Bronchial epithelial cell (primary cell): Measurements from ENCODE around the gene CLOCK. TPM values are rescaled to one million over a fixed set of nuclear protein-coding genes. Genes with fewer than 3 reads are reported as not detected.
A peak's percentile ranks its signal among the peaks of the same experiment; 100 is the strongest.

Experiments
- DNase-seq: peaks from one replicate; pipeline ENCODE4 v3.0.0-alpha.2; 2010; ENCODE audit warnings: low read depth
- FAIRE-seq: peaks from 2 replicates; lab custom pipeline; 2011; peaks lifted over from hg19 to GRCh38; lab: Jason Lieb, UNC
- H3K27me3 ChIP-seq: 2 replicates; pipeline ENCODE4 v1.5.1; 2011; ENCODE audit warnings: low read length; ENCODE audit not compliant: control insufficient read depth, insufficient read depth
- H3K36me3 ChIP-seq: 2 replicates; pipeline ENCODE4 v1.5.1; 2011; ENCODE audit warnings: low read length; ENCODE audit not compliant: control insufficient read depth, insufficient read depth
- H3K4me3 ChIP-seq: 2 replicates; pipeline ENCODE4 v1.5.1; 2011; ENCODE audit warnings: mild to moderate bottlenecking, low read depth, low read length, control low read depth
- total RNA-seq: library from RNA; depleted of rRNA; stranded (reverse); fragments of >200 nt; gene quantifications from 2 replicates; pipeline ENCODE4 v1.2.1, GENCODE V29; 2014
- TF ChIP-seq, protein P1 (sequence below): IDR thresholded peaks from 2 replicates; pipeline ENCODE4 v1.5.1; 2011; ENCODE audit warnings: mild to moderate bottlenecking, moderate library complexity, low read length, control low read depth, inconsistent platforms; ENCODE audit not compliant: insufficient read depth, severe bottlenecking

CLOCK gene
- total RNA-seq, 1 donor from 2014 or later, result 20.8 TPM

DNA sequence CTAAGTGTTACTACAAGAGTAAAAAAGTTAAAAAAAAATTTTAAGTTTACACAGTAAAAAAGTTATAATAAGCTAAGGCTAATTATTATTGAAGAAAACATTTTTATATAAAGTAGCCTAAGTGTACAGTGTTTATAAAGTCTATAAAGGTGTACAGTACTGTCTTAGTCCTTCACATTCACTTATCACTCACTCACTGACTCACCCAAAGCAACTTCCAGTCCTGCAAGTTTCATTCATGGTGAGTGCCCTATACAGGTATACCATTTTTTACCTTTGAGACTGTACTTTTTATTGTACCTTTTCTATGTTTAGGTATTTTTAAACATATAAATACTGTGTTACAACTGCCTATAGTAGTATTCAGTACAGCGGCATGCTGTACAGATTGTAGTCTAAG lies 76.7 kb downstream of the CLOCK start:
- Histone ChIP-seq H3K36me3 (peaks cover 3% of the 10 kb centered on the region), H3K27me3 (no peaks in the 10 kb centered on the region), H3K4me3 (no peak overlapping the region)
- FAIRE-seq (no peak), DNase-seq (peak; percentile 61)
- TF ChIP-seq, protein P1, sequence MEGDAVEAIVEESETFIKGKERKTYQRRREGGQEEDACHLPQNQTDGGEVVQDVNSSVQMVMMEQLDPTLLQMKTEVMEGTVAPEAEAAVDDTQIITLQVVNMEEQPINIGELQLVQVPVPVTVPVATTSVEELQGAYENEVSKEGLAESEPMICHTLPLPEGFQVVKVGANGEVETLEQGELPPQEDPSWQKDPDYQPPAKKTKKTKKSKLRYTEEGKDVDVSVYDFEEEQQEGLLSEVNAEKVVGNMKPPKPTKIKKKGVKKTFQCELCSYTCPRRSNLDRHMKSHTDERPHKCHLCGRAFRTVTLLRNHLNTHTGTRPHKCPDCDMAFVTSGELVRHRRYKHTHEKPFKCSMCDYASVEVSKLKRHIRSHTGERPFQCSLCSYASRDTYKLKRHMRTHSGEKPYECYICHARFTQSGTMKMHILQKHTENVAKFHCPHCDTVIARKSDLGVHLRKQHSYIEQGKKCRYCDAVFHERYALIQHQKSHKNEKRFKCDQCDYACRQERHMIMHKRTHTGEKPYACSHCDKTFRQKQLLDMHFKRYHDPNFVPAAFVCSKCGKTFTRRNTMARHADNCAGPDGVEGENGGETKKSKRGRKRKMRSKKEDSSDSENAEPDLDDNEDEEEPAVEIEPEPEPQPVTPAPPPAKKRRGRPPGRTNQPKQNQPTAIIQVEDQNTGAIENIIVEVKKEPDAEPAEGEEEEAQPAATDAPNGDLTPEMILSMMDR, result no peak

DNA sequence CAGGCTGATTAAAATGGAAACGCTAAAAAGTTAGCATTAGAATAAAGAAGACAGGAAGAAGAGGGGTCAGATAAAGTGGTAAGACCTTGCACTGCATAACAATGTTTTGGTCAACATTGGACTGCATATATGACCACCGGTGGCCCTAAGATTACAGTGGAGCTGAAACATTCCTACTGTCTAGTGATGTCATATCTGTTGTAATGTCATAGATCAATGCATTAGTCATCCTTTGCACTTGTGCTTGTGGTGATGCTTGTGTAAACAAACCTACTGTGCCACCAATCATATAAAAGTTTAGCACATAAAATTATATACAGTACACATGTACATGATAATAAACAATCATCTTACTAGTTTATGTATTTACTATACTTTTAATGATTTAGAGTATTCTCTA lies 78.0 kb downstream of the CLOCK start:
- Histone ChIP-seq H3K27me3 (no peaks in the 10 kb centered on the region), H3K36me3 (peaks cover 3% of the 10 kb centered on the region), H3K4me3 (no peak overlapping the region)
- TF ChIP-seq, protein P1, result no peak
- DNase-seq (peak; percentile 64), FAIRE-seq (no peak)

- H3K36me3 ChIP-seq, result no peaks in the 10 kb centered on the region
- TF ChIP-seq, protein P1, result no peak
- H3K4me3 ChIP-seq, result no peak overlapping the region
- FAIRE-seq (no peak), DNase-seq (no peak)
- no peaks in the 10 kb centered on the region for H3K27me3 ChIP-seq
Measured at GRCh38 chr4:55466001-55466400, 80.7 kb downstream of the CLOCK start.

- Histone ChIP-seq H3K36me3 (no peaks in the 10 kb centered on the region), H3K27me3 (no peaks in the 10 kb centered on the region), H3K4me3 (no peak overlapping the region)
- FAIRE-seq (no peak), DNase-seq (peak; percentile 66)
- TF ChIP-seq, protein P1, result no peak
Measured at GRCh38 chr4:55458611-55459010, 88.1 kb downstream of the CLOCK start.

- Histone ChIP-seq H3K4me3 (no peak overlapping the region), H3K27me3 (no peaks in the 10 kb centered on the region), H3K36me3 (no peaks in the 10 kb centered on the region)
- no peak for FAIRE-seq
- TF ChIP-seq, protein P1, result no peak
- DNase-seq, result no peak
Measured at GRCh38 chr4:55458164-55458563, 88.5 kb downstream of the CLOCK start.

GRCh38 chr4:55450566-55450965 lies 96.1 kb downstream of the CLOCK start:
- TF ChIP-seq, protein P1, result no peak
- Histone ChIP-seq H3K36me3 (peaks cover 1% of the 10 kb centered on the region), H3K27me3 (no peaks in the 10 kb centered on the region), H3K4me3 (no peak overlapping the region)
- DNase-seq, result no peak
- no peak for FAIRE-seq
